WTC11 (cell line): ENCODE results near the gene ENC1. TPM values are rescaled to one million over a fixed set of nuclear protein-coding genes. Genes with fewer than 3 reads are reported as not detected.

Experiments used
- ATAC-seq: fragments of 200-7000 bp; cut with Tn5 transposase; 2 replicates; pipeline ENCODE4 v1.10.0; 2021; ENCODE audit warnings: mild to moderate bottlenecking, moderate library complexity
- CTCF ChIA-PET: fragments of 300-600 bp; sonication (Branson Sonifier 250); formaldehyde crosslinking; loops from one replicate; lab custom pipeline; 2021; ENCODE audit warnings: antibody characterized with exemption; lab: Charles Lee
- POLR2A ChIA-PET: fragments of 350-600 bp; sonication (Branson Sonifier 250); formaldehyde crosslinking; loops from one replicate; lab custom pipeline; 2021; ENCODE audit warnings: antibody characterized with exemption; lab: Charles Lee
- DNase-seq: peaks from one replicate; pipeline ENCODE4 v3.0.0; 2021; ENCODE audit warnings: low spot score
- H3K27ac Mint-ChIP-seq: 2 replicates; pipeline ENCODE4 v1.8.0; 2021; ENCODE audit warnings: mixed read lengths
- H3K27me3 Mint-ChIP-seq: 2 replicates; pipeline ENCODE4 v1.8.0; 2021; ENCODE audit warnings: low read depth, mild to moderate bottlenecking, moderate library complexity, mixed read lengths
- H3K36me3 Mint-ChIP-seq: 2 replicates; pipeline ENCODE4 v1.8.0; 2021; ENCODE audit warnings: mixed read lengths
- H3K4me1 Mint-ChIP-seq: 2 replicates; pipeline ENCODE4 v1.8.0; 2022; ENCODE audit warnings: mixed read lengths
- H3K4me3 Mint-ChIP-seq: 2 replicates; pipeline ENCODE4 v1.8.0; 2021; ENCODE audit warnings: mild to moderate bottlenecking, moderate library complexity, mixed read lengths
- H3K9me3 Mint-ChIP-seq: 2 replicates; pipeline ENCODE4 v1.8.0; 2021; ENCODE audit warnings: mixed read lengths
- AFF4 ChIP-seq: sonication (generic); formaldehyde crosslinking; IDR thresholded peaks from 2 replicates; pipeline ENCODE4 v1.8.1; 2023; ENCODE audit warnings: mild to moderate bottlenecking, missing genetic modification reagents, borderline replicate concordance
- ATF6 ChIP-seq: sonication (generic); formaldehyde crosslinking; IDR thresholded peaks from 2 replicates; pipeline ENCODE4 v1.8.1; 2023; ENCODE audit warnings: mild to moderate bottlenecking, missing genetic modification reagents
- ELF4 ChIP-seq: sonication (generic); formaldehyde crosslinking; IDR thresholded peaks from 2 replicates; pipeline ENCODE4 v1.8.1; 2022; ENCODE audit warnings: low read depth, mild to moderate bottlenecking, moderate library complexity, missing genetic modification reagents
- FOXJ3 ChIP-seq: sonication (generic); formaldehyde crosslinking; IDR thresholded peaks from 2 replicates; pipeline ENCODE4 v1.9.0; 2021; ENCODE audit warnings: missing genetic modification reagents, mild to moderate bottlenecking, borderline replicate concordance
- GRHL2 ChIP-seq: fragments of 250-450 bp; sonication (Bioruptor Pico); IDR thresholded peaks from 2 replicates; pipeline ENCODE4 v1.8.0; 2022; ENCODE audit warnings: mild to moderate bottlenecking, moderate library complexity; ENCODE audit not compliant: insufficient replicate concordance, severe bottlenecking
- IRF2 ChIP-seq: sonication (generic); formaldehyde crosslinking; IDR thresholded peaks from 2 replicates; pipeline ENCODE4 v1.8.0; 2022; ENCODE audit warnings: low read depth, missing genetic modification reagents, borderline replicate concordance
- JAZF1 ChIP-seq: fragments of 250-450 bp; sonication (Bioruptor Pico); IDR thresholded peaks from 2 replicates; pipeline ENCODE4 v1.9.0; 2021; ENCODE audit warnings: moderate library complexity, mild to moderate bottlenecking, inconsistent platforms
- MLX ChIP-seq: sonication (generic); formaldehyde crosslinking; IDR thresholded peaks from 2 replicates; pipeline ENCODE4 v1.8.1; 2023; ENCODE audit warnings: mild to moderate bottlenecking, missing genetic modification reagents, moderate library complexity
- NR3C1 ChIP-seq: sonication (generic); formaldehyde crosslinking; conservative IDR thresholded peaks from 2 replicates; pipeline ENCODE4 v1.8.1; 2023; ENCODE audit warnings: low read depth, mild to moderate bottlenecking, missing genetic modification reagents
- PRDM15 ChIP-seq: sonication (generic); formaldehyde crosslinking; IDR thresholded peaks from 2 replicates; pipeline ENCODE4 v1.8.0; 2022; ENCODE audit warnings: missing genetic modification reagents
- PRRX2 ChIP-seq: fragments of 250-450 bp; sonication (Bioruptor Pico); IDR thresholded peaks from 2 replicates; pipeline ENCODE4 v1.8.0; 2021; ENCODE audit warnings: mild to moderate bottlenecking
- ZBTB21 ChIP-seq: sonication (generic); formaldehyde crosslinking; IDR thresholded peaks from 2 replicates; pipeline ENCODE4 v1.8.1; 2023; ENCODE audit warnings: mild to moderate bottlenecking, missing genetic modification reagents, borderline replicate concordance
- ZNF416 ChIP-seq: fragments of 250-450 bp; sonication (Bioruptor Pico); IDR thresholded peaks from 2 replicates; pipeline ENCODE4 v1.9.0; 2021; ENCODE audit warnings: mild to moderate bottlenecking, inconsistent platforms
- ZNF671 ChIP-seq: fragments of 250-450 bp; sonication (Bioruptor Pico); IDR thresholded peaks from 2 replicates; pipeline ENCODE4 v1.8.0; 2021; ENCODE audit warnings: mild to moderate bottlenecking
- total RNA-seq: library from RNA; stranded (reverse); gene quantifications from 3 replicates; pipeline ENCODE4 v1.2.3, GENCODE V29; 2021
- TF ChIP-seq, protein P1 (sequence below): sonication (generic); formaldehyde crosslinking; conservative IDR thresholded peaks from 2 replicates; pipeline ENCODE4 v1.8.1; 2023; ENCODE audit warnings: mild to moderate bottlenecking, low read depth, missing genetic modification reagents, moderate library complexity

The ENC1 gene
- total RNA-seq, 1 experiment from 2014 or later, result 18.3 TPM

- ChIA-PET CTCF (interaction anchor here (1.2 to 1.8 kb wide), 3 partner anchors 13 to 751 kb away, joined by 3 to 5 read pairs (median 4); partner anchors contain the start of gene ENC1), POLR2A (interaction anchor here (0.8 to 2.1 kb wide), 2 partner anchors 13 to 101 kb away, joined by 3 to 8 read pairs; partner anchors contain the start of gene ENC1)
- 0 out of 2 replicates have a peak, but pooled peaks cover 4% of the 10 kb centered on the region for H3K4me1 Mint-ChIP-seq
- no peak overlapping the region for H3K4me3 Mint-ChIP-seq
- no peak overlapping the region for H3K27ac Mint-ChIP-seq
- TF ChIP-seq ZNF416, result no peak
- TF ChIP-seq ZNF671 (CRISPR knock-in tag), result no peak
- TF ChIP-seq NR3C1 (CRISPR knock-in tag), result no peak
- no peak for TF ChIP-seq AFF4 (CRISPR knock-in tag)
- no peak for TF ChIP-seq ZBTB21
- TF ChIP-seq JAZF1 (CRISPR knock-in tag), result no peak
- TF ChIP-seq ATF6 (CRISPR knock-in tag), result no peak
- no peak for TF ChIP-seq IRF2 (CRISPR knock-in tag)
- TF ChIP-seq, protein P1, sequence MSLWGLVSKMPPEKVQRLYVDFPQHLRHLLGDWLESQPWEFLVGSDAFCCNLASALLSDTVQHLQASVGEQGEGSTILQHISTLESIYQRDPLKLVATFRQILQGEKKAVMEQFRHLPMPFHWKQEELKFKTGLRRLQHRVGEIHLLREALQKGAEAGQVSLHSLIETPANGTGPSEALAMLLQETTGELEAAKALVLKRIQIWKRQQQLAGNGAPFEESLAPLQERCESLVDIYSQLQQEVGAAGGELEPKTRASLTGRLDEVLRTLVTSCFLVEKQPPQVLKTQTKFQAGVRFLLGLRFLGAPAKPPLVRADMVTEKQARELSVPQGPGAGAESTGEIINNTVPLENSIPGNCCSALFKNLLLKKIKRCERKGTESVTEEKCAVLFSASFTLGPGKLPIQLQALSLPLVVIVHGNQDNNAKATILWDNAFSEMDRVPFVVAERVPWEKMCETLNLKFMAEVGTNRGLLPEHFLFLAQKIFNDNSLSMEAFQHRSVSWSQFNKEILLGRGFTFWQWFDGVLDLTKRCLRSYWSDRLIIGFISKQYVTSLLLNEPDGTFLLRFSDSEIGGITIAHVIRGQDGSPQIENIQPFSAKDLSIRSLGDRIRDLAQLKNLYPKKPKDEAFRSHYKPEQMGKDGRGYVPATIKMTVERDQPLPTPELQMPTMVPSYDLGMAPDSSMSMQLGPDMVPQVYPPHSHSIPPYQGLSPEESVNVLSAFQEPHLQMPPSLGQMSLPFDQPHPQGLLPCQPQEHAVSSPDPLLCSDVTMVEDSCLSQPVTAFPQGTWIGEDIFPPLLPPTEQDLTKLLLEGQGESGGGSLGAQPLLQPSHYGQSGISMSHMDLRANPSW (CRISPR knock-in tag), result no peak
- TF ChIP-seq PRDM15 (CRISPR knock-in tag), result no peak
- TF ChIP-seq MLX (CRISPR knock-in tag), result no peak
- TF ChIP-seq PRRX2, result no peak
- TF ChIP-seq ELF4, result no peak
- no peak for TF ChIP-seq FOXJ3 (CRISPR knock-in tag)
- TF ChIP-seq GRHL2 (CRISPR knock-in tag), result no peak
- H3K36me3 Mint-ChIP-seq, result peaks cover 2% of the 10 kb centered on the region; the same call in 1 of the 2 replicates
- no peak for DNase-seq
- H3K27me3 Mint-ChIP-seq, result no peaks in the 10 kb centered on the region
- peaks cover 12% of the 10 kb centered on the region for H3K9me3 Mint-ChIP-seq
- ATAC-seq, result no peak
These were observed 13.5 kb upstream of the ENC1 start for GRCh38 chr5:74653991-74654390.
